OCI-LY1 (cell line): ENCODE measurements around the gene PLEKHA8.

Source experiments
- H2AFZ ChIP-seq: fragments of 200-600 bp; sonication (generic), shearing (Covaris generic); 2 replicates; pipeline ENCODE4 v1.6.0; 2014; ENCODE audit warnings: antibody characterized with exemption, mild to moderate bottlenecking, low read length
- H3F3A ChIP-seq: fragments of 200-600 bp; sonication (generic), shearing (Covaris generic); 2 replicates; pipeline ENCODE4 v1.6.0; 2014; ENCODE audit warnings: mild to moderate bottlenecking, antibody characterized with exemption, low read length, moderate library complexity; ENCODE audit not compliant: insufficient read depth
- H3K27ac ChIP-seq: fragments of 200-600 bp; sonication (generic); 2 replicates; pipeline ENCODE4 v1.5.1; 2014; ENCODE audit warnings: low read length, mixed run types, mild to moderate bottlenecking, low read depth; ENCODE audit not compliant: poor library complexity, severe bottlenecking
- H3K27me3 ChIP-seq: fragments of 200-600 bp; sonication (generic); 2 replicates; pipeline ENCODE4 v1.6.0; 2014; ENCODE audit warnings: antibody characterized with exemption, mild to moderate bottlenecking, low read length, moderate library complexity; ENCODE audit not compliant: insufficient read depth
- H3K36me3 ChIP-seq: fragments of 200-600 bp; sonication (generic); 2 replicates; pipeline ENCODE4 v1.6.1; 2014; ENCODE audit warnings: mild to moderate bottlenecking, antibody characterized with exemption, low read length, moderate library complexity, mixed read lengths; ENCODE audit not compliant: insufficient read depth
- H3K4me1 ChIP-seq: fragments of 200-600 bp; sonication (generic); 2 replicates; pipeline ENCODE4 v1.5.1; 2014; ENCODE audit warnings: mild to moderate bottlenecking, low read length, moderate library complexity; ENCODE audit not compliant: insufficient read depth, severe bottlenecking
- H3K4me2 ChIP-seq: fragments of 200-600 bp; sonication (generic), shearing (Covaris generic); 2 replicates; pipeline ENCODE4 v1.6.1; 2014; ENCODE audit warnings: low read length
- H3K4me3 ChIP-seq: fragments of 200-600 bp; sonication (generic); 2 replicates; pipeline ENCODE4 v1.5.1; 2014; ENCODE audit warnings: low read length, low read depth, mild to moderate bottlenecking, mixed read lengths; ENCODE audit not compliant: poor library complexity, severe bottlenecking
- H3K79me2 ChIP-seq: fragments of 200-600 bp; shearing (Covaris generic); 2 replicates; pipeline ENCODE4 v1.6.1; 2016; ENCODE audit warnings: mixed run types, low read length, mixed read lengths; ENCODE audit not compliant: insufficient read depth
- H3K9ac ChIP-seq: fragments of 200-600 bp; sonication (generic), shearing (Covaris generic); 2 replicates; pipeline ENCODE4 v1.6.1; 2014; ENCODE audit warnings: mild to moderate bottlenecking, low read length, mixed read lengths
- H3K9me2 ChIP-seq: fragments of 200-600 bp; sonication (generic), shearing (Covaris generic); 2 replicates; pipeline ENCODE4 v1.6.1; 2014; ENCODE audit warnings: low read depth, mild to moderate bottlenecking, low read length, mixed read lengths
- H3K9me3 ChIP-seq: fragments of 200-600 bp; shearing (Covaris generic); 2 replicates; pipeline ENCODE4 v1.6.1; 2014; ENCODE audit warnings: low read length, mixed read lengths
- H4K20me1 ChIP-seq: fragments of 200-600 bp; sonication (generic), shearing (Covaris generic); 2 replicates; pipeline ENCODE4 v1.6.0; 2016; ENCODE audit warnings: mild to moderate bottlenecking, low read length; ENCODE audit not compliant: insufficient read depth
- CTCF ChIP-seq: fragments of 200-600 bp; sonication (generic), shearing (Covaris generic); IDR thresholded peaks from 2 replicates; pipeline ENCODE4 v1.5.1; 2017; ENCODE audit warnings: mild to moderate bottlenecking, antibody characterized with exemption, low read length, moderate library complexity, mixed read lengths
- EZH2 ChIP-seq: fragments of 200-600 bp; sonication (generic), shearing (Covaris generic); IDR thresholded peaks from 2 replicates; pipeline ENCODE4 v1.8.0; 2017; ENCODE audit warnings: borderline replicate concordance, mixed run types, mild to moderate bottlenecking, antibody characterized with exemption, low read length, moderate library complexity, mixed read lengths

The PLEKHA8 gene

GRCh38 chr7:30112103-30112713, 84.0 kb downstream of the PLEKHA8 start:
- H3K27ac ChIP-seq: no peak overlapping the region
- H3K4me1 ChIP-seq: peaks cover 7% of the 10 kb centered on the region
- no peak overlapping the region for H3K4me2 ChIP-seq
- H2AFZ ChIP-seq: no peak overlapping the region
- peaks cover 11% of the 10 kb centered on the region for H3K9me3 ChIP-seq
- H3K36me3 ChIP-seq: no peaks in the 10 kb centered on the region
- H3F3A ChIP-seq: peaks cover 7% of the 10 kb centered on the region; the same call in 1 of the 2 replicates
- H3K27me3 ChIP-seq: no peaks in the 10 kb centered on the region
- no peak overlapping the region for H3K4me3 ChIP-seq
- H3K79me2 ChIP-seq: no peaks in the 10 kb centered on the region
- H4K20me1 ChIP-seq: no peaks in the 10 kb centered on the region
- H3K9ac ChIP-seq: no peak overlapping the region
- no peaks in the 10 kb centered on the region for H3K9me2 ChIP-seq
- TF ChIP-seq EZH2 (no peak), CTCF (no peak)

DNA sequence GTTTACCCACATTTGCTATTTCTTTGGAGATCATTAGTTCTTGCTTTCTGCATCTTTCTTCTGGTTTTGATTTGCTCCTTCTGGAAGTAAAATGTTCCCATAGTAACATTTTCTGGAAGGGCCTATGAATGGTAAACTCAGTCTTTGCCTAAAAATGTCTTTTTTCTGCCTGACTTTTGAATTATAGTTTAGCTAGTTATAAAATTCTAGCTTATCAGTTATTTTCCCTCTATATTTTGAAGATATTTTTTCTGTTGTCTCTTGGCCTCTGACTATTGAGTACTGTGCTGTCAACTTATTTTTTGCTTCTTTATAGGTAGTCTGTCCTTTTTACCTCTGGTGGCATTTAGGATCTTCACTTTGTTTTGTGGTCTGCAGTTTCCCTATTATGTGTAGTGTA, 84.9 kb downstream of the PLEKHA8 start:
- H4K20me1 ChIP-seq: no peaks in the 10 kb centered on the region
- no peak overlapping the region for H3K4me3 ChIP-seq
- peaks cover 7% of the 10 kb centered on the region; the same call in 1 of the 2 replicates for H3F3A ChIP-seq
- H3K36me3 ChIP-seq: no peaks in the 10 kb centered on the region
- H3K27me3 ChIP-seq: no peaks in the 10 kb centered on the region
- no peak overlapping the region for H2AFZ ChIP-seq
- TF ChIP-seq EZH2: no peak
- no peak for TF ChIP-seq CTCF
- no peak overlapping the region for H3K9ac ChIP-seq
- H3K9me3 ChIP-seq: peaks cover 9% of the 10 kb centered on the region
- H3K4me2 ChIP-seq: no peak overlapping the region
- H3K79me2 ChIP-seq: no peaks in the 10 kb centered on the region
- H3K4me1 ChIP-seq: peaks cover 7% of the 10 kb centered on the region
- H3K27ac ChIP-seq: no peak overlapping the region
- no peaks in the 10 kb centered on the region for H3K9me2 ChIP-seq

DNA sequence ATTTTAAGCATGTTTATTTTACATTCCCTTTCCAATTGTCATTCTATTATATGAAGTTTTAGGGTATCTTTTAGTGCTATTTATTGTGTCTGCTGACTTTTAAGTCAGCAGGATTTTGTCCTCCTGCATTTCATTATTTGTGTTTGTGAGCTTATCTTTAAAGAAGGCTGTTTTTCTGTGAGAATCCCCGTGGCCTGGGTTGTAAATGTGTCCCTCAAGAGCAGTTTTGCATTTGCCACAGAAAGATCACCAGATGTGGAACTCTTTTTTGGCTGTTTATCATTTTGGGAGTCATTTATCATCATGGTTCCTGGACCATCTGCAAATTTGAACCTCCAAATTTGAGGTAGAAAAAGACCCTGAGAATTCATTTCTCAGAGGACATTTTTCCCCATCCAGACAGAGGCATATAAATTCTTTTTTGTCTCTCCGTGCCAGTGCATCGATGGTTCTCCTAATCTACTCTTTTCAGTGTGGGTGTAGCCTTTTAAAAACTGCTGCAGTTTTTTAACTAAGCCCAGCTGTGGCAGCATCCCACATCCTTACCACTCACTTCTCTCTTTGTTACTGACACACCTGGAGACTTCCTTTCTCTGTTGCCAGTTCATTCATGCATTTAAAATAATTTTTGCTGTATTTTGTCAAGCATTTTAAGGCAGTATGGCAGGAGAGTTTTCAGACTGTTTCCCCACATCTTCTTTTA, 86.5 kb downstream of the PLEKHA8 start:
- no peak overlapping the region for H3K27ac ChIP-seq

More for the DNA sequence above, 86.5 kb downstream of the PLEKHA8 start:
- no peaks in the 10 kb centered on the region for H4K20me1 ChIP-seq
- peaks cover 9% of the 10 kb centered on the region for H3K9me3 ChIP-seq
- H3K36me3 ChIP-seq: no peaks in the 10 kb centered on the region
- H3K9ac ChIP-seq: no peak overlapping the region
- TF ChIP-seq EZH2: no peak
- TF ChIP-seq CTCF: no peak
- no peaks in the 10 kb centered on the region for H3K79me2 ChIP-seq
- no peak overlapping the region for H2AFZ ChIP-seq
- H3K9me2 ChIP-seq: no peaks in the 10 kb centered on the region
- H3K4me1 ChIP-seq: peaks cover 7% of the 10 kb centered on the region
- no peak overlapping the region for H3K4me3 ChIP-seq
- H3K27me3 ChIP-seq: no peaks in the 10 kb centered on the region
- peaks cover 7% of the 10 kb centered on the region; the same call in 1 of the 2 replicates for H3F3A ChIP-seq
- no peak overlapping the region; the same call in 1 of the 2 replicates for H3K4me2 ChIP-seq
